K562 (cell line): ENCODE data around the gene SLC22A23. TPM values are rescaled to one million over a fixed set of nuclear protein-coding genes. Genes with fewer than 3 reads are reported as not detected.

ENCODE experiments used
- HMG20B ChIP-seq: fragments of 250-450 bp; sonication (Bioruptor Pico); IDR thresholded peaks from 2 replicates; pipeline ENCODE4 v1.5.0; 2021; ENCODE audit warnings: mild to moderate bottlenecking
- ILF3 ChIP-seq: fragments of 450-650 bp; IDR thresholded peaks from 2 replicates; pipeline ENCODE4 v1.6.1; 2018; ENCODE audit warnings: antibody characterized with exemption, mild to moderate bottlenecking, moderate library complexity, borderline replicate concordance
- KLF6 ChIP-seq: fragments of 250-450 bp; sonication (Bioruptor Pico); IDR thresholded peaks from 2 replicates; pipeline ENCODE4 v1.4.0; 2020; ENCODE audit warnings: mild to moderate bottlenecking, moderate library complexity, borderline replicate concordance
- L3MBTL2 ChIP-seq: fragments of 450-650 bp; IDR thresholded peaks from 2 replicates; pipeline ENCODE4 v1.6.1; 2016; ENCODE audit warnings: mild to moderate bottlenecking, moderate library complexity
- MXI1 ChIP-seq: IDR thresholded peaks from 2 replicates; pipeline ENCODE4 v1.6.1; 2011; ENCODE audit warnings: low read depth, mild to moderate bottlenecking, improper control_type of control experiment, low read length
- NFE2L1 ChIP-seq: fragments of 450-650 bp; IDR thresholded peaks from 2 replicates; pipeline ENCODE4 v1.6.1; 2016; ENCODE audit warnings: missing genetic modification characterization, low read depth, mild to moderate bottlenecking, missing compliant biosample characterization, moderate library complexity, borderline replicate concordance
- NUFIP1 ChIP-seq: fragments of 450-650 bp; IDR thresholded peaks from 2 replicates; pipeline ENCODE4 v1.6.1; 2018; ENCODE audit not compliant: partially characterized antibody
- PHB2 ChIP-seq: fragments of 450-650 bp; IDR thresholded peaks from 2 replicates; pipeline ENCODE4 v1.6.1; 2017; ENCODE audit warnings: low read depth
- PHF8 ChIP-seq: fragments of 200-600 bp; sonication (generic); IDR thresholded peaks from 2 replicates; pipeline ENCODE4 v1.6.1; 2012; ENCODE audit warnings: mixed run types, mild to moderate bottlenecking, inconsistent platforms, low read length, moderate library complexity, borderline replicate concordance
- POLR3A ChIP-seq: IDR thresholded peaks from 2 replicates; pipeline ENCODE4 v1.6.1; 2011; ENCODE audit warnings: borderline replicate concordance, mild to moderate bottlenecking, moderate library complexity; ENCODE audit not compliant: insufficient read length, insufficient read depth; ENCODE audit errors: extremely low read depth
- RCOR1 ChIP-seq, 2 experiments: IDR thresholded peaks; 2 replicates each; pipeline ENCODE4 v1.6.1; 2012; ENCODE audit warnings: low read depth in 2 of 2, low read length in 2 of 2, borderline replicate concordance in 1 of 2, improper control_type of control experiment in 1 of 2
- SMC3 ChIP-seq: conservative IDR thresholded peaks from 2 replicates; pipeline ENCODE4 v1.6.1; 2011; ENCODE audit warnings: low read depth, low read length, improper control_type of control experiment; ENCODE audit not compliant: insufficient read depth
- ZBTB40 ChIP-seq, 2 experiments: fragments of 450-650 bp in 1 of 2; sonication (generic) in 1 of 2; formaldehyde crosslinking in 1 of 2; IDR thresholded peaks; 2 replicates each; pipeline versions ENCODE4 v1.7.1 to v1.9.0; 2016 to 2022; ENCODE audit warnings: inconsistent platforms in 1 of 2, mild to moderate bottlenecking in 1 of 2, missing genetic modification reagents in 1 of 2
- ZNF609 ChIP-seq: sonication (generic); formaldehyde crosslinking; IDR thresholded peaks from 2 replicates; pipeline ENCODE4 v1.8.1; 2023; ENCODE audit warnings: missing genetic modification reagents, mild to moderate bottlenecking, borderline replicate concordance
- polyA plus RNA-seq, 8 experiments: library from polyadenylated mRNA; depleted of rRNA in 4 of 8; stranded (reverse) in 5 of 8; unstranded in 3 of 8; fragments of >200 nt; fragmentation: Nextera tagmentation in 2 of 8; fragmentation: Illumina TruSeq in 1 of 8; extraction: Ambion mirVana in 2 of 8; extraction: Trizol in 1 of 8; gene quantifications; 2 replicates each; pipeline versions ENCODE4 v1.2.1 to v1.2.3, GENCODE V29; 2011 to 2014; ENCODE audit warnings: inconsistent platforms in 1 of 8, missing spikeins in 1 of 8
- total RNA-seq, 7 experiments: library from RNA; depleted of rRNA in 6 of 7; stranded (reverse); fragments of >200 nt in 6 of 7; fragmentation: Illumina TruSeq in 2 of 7; extraction: Trizol in 2 of 7; gene quantifications; 2 replicates each; pipeline versions ENCODE4 v1.2.1 to v1.2.3, GENCODE V29; 2011 to 2021; ENCODE audit warnings: low replicate concordance in 1 of 7

Gene SLC22A23
- total and polyA plus RNA-seq, 9 of the 15 experiments (the other 6 are each of a cell fraction or from before 2014, with no cell fraction given), result 0.30 to 8.7 (median 2.5) TPM

GRCh38 chr6:3390698-3391097, 66.2 kb downstream of the SLC22A23 start (continued):
- TF ChIP-seq ZBTB40 (IDR thresholded peaks at IDR 0.05), result peak; percentile 31; the same call in 1 of the 2 replicates
- TF ChIP-seq ZBTB40 (CRISPR knock-in tag; IDR thresholded peaks at IDR 0.05), result no peak
- peak in 1 of 2 experiments; percentile 60; a peak in 1 of 4 replicates for TF ChIP-seq RCOR1 (IDR thresholded peaks at IDR 0.05; ENCODE audit: borderline replicate concordance in 1 of 2, low read depth in 2 of 2, low read length in 2 of 2)
- no peak for TF ChIP-seq MXI1
- TF ChIP-seq SMC3, result no peak
- peak; percentile 40; the same call in 1 of the 2 replicates for TF ChIP-seq L3MBTL2
- TF ChIP-seq ZNF609 (CRISPR knock-in tag), result no peak
- TF ChIP-seq KLF6 (CRISPR knock-in tag), result no peak
- TF ChIP-seq HMG20B (CRISPR knock-in tag), result no peak
- no peak for TF ChIP-seq NUFIP1
- no peak for TF ChIP-seq PHB2
- TF ChIP-seq ILF3, result no peak
- TF ChIP-seq NFE2L1 (tag), result no peak
- no peak for TF ChIP-seq POLR3A
- no peak for TF ChIP-seq PHF8
